SK-N-SH treated with all-trans-retinoic acid at 6 μM for 48 hours (cell line): ENCODE data around the gene LEMD2.

Experiments used
- CREB5 ChIP-seq: fragments of 250-450 bp; sonication (Bioruptor Pico); IDR thresholded peaks from 2 replicates; pipeline ENCODE4 v1.5.1; 2020; ENCODE audit warnings: low read depth, mild to moderate bottlenecking, moderate library complexity
- CSDC2 ChIP-seq: fragments of 250-450 bp; sonication (Bioruptor Pico); IDR thresholded peaks from 2 replicates; pipeline ENCODE4 v1.5.0; 2020; ENCODE audit warnings: mild to moderate bottlenecking, moderate library complexity
- CSRNP3 ChIP-seq: fragments of 250-450 bp; sonication (Bioruptor Pico); IDR thresholded peaks from 2 replicates; pipeline ENCODE4 v1.5.1; 2021; ENCODE audit warnings: mild to moderate bottlenecking, moderate library complexity
- OSR1 ChIP-seq: fragments of 250-450 bp; sonication (Bioruptor Pico); IDR thresholded peaks from 2 replicates; pipeline ENCODE4 v1.8.0; 2022; ENCODE audit warnings: moderate library complexity, mild to moderate bottlenecking, inconsistent platforms
- PATZ1 ChIP-seq: fragments of 250-450 bp; sonication (Bioruptor Pico); IDR thresholded peaks from 2 replicates; pipeline ENCODE4 v1.8.0; 2020; ENCODE audit warnings: mild to moderate bottlenecking, moderate library complexity, borderline replicate concordance
- ZC3H10 ChIP-seq: fragments of 250-450 bp; sonication (Bioruptor Pico); IDR thresholded peaks from 2 replicates; pipeline ENCODE4 v1.5.1; 2021; ENCODE audit warnings: mild to moderate bottlenecking, moderate library complexity
- ZFP3 ChIP-seq: fragments of 250-450 bp; sonication (Bioruptor Pico); IDR thresholded peaks from 2 replicates; pipeline ENCODE4 v1.5.0; 2020; ENCODE audit warnings: mild to moderate bottlenecking, moderate library complexity

- no peak for TF ChIP-seq PATZ1 (CRISPR knock-in tag)
- TF ChIP-seq CSDC2 (CRISPR knock-in tag), result no peak
- no peak for TF ChIP-seq CREB5 (CRISPR knock-in tag)
- no peak for TF ChIP-seq CSRNP3 (CRISPR knock-in tag)
- no peak for TF ChIP-seq ZFP3 (CRISPR knock-in tag)
- TF ChIP-seq OSR1 (CRISPR knock-in tag), result no peak
- TF ChIP-seq ZC3H10 (CRISPR knock-in tag), result no peak
Observed at GRCh38 chr6:33790379-33790778, 1.4 kb upstream of the LEMD2 start.
